Suprapubic skin (tissue), 4 donors: ENCODE data around the gene SLC16A12. TPM values are rescaled to one million over a fixed set of nuclear protein-coding genes. Genes with fewer than 3 reads are reported as not detected.

ENCODE experiments used
- DNase-seq, 2 donors: peaks; one replicate each; pipeline ENCODE4 v3.0.0-alpha.2; 2019; ENCODE audit warnings: low spot score in 2 of 2
- H3K27ac ChIP-seq: fragments of 200-600 bp; sonication (generic); one replicate; pipeline ENCODE4 v1.5.1; 2019
- H3K27me3 ChIP-seq: fragments of 200-600 bp; sonication (generic); one replicate; pipeline ENCODE4 v1.5.1; 2019
- H3K36me3 ChIP-seq: fragments of 200-600 bp; sonication (generic); one replicate; pipeline ENCODE4 v1.5.1; 2019
- H3K4me1 ChIP-seq: fragments of 200-600 bp; sonication (generic); one replicate; pipeline ENCODE4 v1.5.1; 2019
- H3K4me3 ChIP-seq: fragments of 200-600 bp; sonication (generic); one replicate; pipeline ENCODE4 v1.5.1; 2019; ENCODE audit warnings: mild to moderate bottlenecking
- H3K9me3 ChIP-seq: fragments of 200-600 bp; sonication (generic); one replicate; pipeline ENCODE4 v1.5.1; 2019
- CTCF ChIP-seq, 2 donors: fragments of 200-600 bp in 1 of 2; fragments of 450-650 bp in 1 of 2; sonication (generic) in 1 of 2; IDR thresholded peaks; one replicate each; pipeline ENCODE4 v1.5.1; 2016 to 2019; ENCODE audit warnings: antibody characterized with exemption in 2 of 2, mild to moderate bottlenecking in 1 of 2, moderate library complexity in 1 of 2
- EP300 ChIP-seq: sonication (generic); formaldehyde crosslinking; IDR thresholded peaks from one replicate; pipeline ENCODE4 v1.6.1; 2017; ENCODE audit warnings: antibody characterized with exemption
- POLR2A ChIP-seq, 2 donors: fragments of 450-650 bp; IDR thresholded peaks; one replicate each; pipeline ENCODE4 v1.6.1; 2017; ENCODE audit warnings: antibody characterized with exemption in 2 of 2, mild to moderate bottlenecking in 2 of 2, moderate library complexity in 2 of 2
- POLR2AphosphoS5 ChIP-seq, 3 donors: sonication (generic); formaldehyde crosslinking; IDR thresholded peaks; one replicate each; pipeline ENCODE4 v1.6.1; 2017; ENCODE audit warnings: antibody characterized with exemption in 3 of 3
- WGBS: methylation state at CpG from one replicate; pipeline ENCODE4 v1.1.5; 2018; 5-methylcytosine and 5-hydroxymethylcytosine counted together
- total RNA-seq, 4 donors: library from RNA; depleted of rRNA; stranded (reverse); fragments of >200 nt; gene quantifications; one replicate each; pipeline ENCODE4 v1.1.0, GENCODE V29; 2016

Gene SLC16A12
- total RNA-seq, 4 donors from 2014 or later: 0.60 to 1.4 (median 1.0) TPM

GRCh38 chr10:89404104-89405047 lies 131.0 kb downstream of the SLC16A12 start:
- no peaks in the 10 kb centered on the region for H3K9me3 ChIP-seq
- H3K4me3 ChIP-seq: no peak overlapping the region
- 90% methylated on average over 11 of the region's 11 CpGs for WGBS
- no peak overlapping the region for H3K27ac ChIP-seq
- H3K27me3 ChIP-seq: no peaks in the 10 kb centered on the region
- DNase-seq: no peak
- H3K4me1 ChIP-seq: no peaks in the 10 kb centered on the region
- no peak for TF ChIP-seq POLR2A (IDR thresholded peaks at IDR 0.05)
- TF ChIP-seq CTCF (IDR thresholded peaks at IDR 0.05): no peak
- no peak for TF ChIP-seq POLR2AphosphoS5 (IDR thresholded peaks at IDR 0.05)
- TF ChIP-seq EP300: no peak
- no peaks in the 10 kb centered on the region for H3K36me3 ChIP-seq

GRCh38 chr10:89403043-89403442 lies 132.4 kb downstream of the SLC16A12 start:
- TF ChIP-seq POLR2A (IDR thresholded peaks at IDR 0.05): no peak
- TF ChIP-seq POLR2AphosphoS5 (IDR thresholded peaks at IDR 0.05): no peak
- TF ChIP-seq EP300: no peak
- no peak for TF ChIP-seq CTCF (IDR thresholded peaks at IDR 0.05)
- H3K4me3 ChIP-seq: no peak overlapping the region
- no peak overlapping the region for H3K27ac ChIP-seq
- DNase-seq: no peak
- H3K27me3 ChIP-seq: no peaks in the 10 kb centered on the region
- H3K4me1 ChIP-seq: no peaks in the 10 kb centered on the region
- H3K36me3 ChIP-seq: no peaks in the 10 kb centered on the region
- no peaks in the 10 kb centered on the region for H3K9me3 ChIP-seq
- 90% methylated on average over 2 of the region's 2 CpGs for WGBS

GRCh38 chr10:89399956-89400355 lies 135.4 kb downstream of the SLC16A12 start:
- TF ChIP-seq EP300 (no peak), POLR2AphosphoS5 (IDR thresholded peaks at IDR 0.05) (no peak), POLR2A (IDR thresholded peaks at IDR 0.05) (no peak), CTCF (IDR thresholded peaks at IDR 0.05) (no peak)
- 87% methylated on average over 1 of the region's 1 CpG for WGBS
- peaks cover 3% of the 10 kb centered on the region for H3K4me1 ChIP-seq
- no peaks in the 10 kb centered on the region for H3K36me3 ChIP-seq
- H3K27me3 ChIP-seq: no peaks in the 10 kb centered on the region
- no peak overlapping the region for H3K27ac ChIP-seq
- H3K4me3 ChIP-seq: no peak overlapping the region
- DNase-seq: no peak
- H3K9me3 ChIP-seq: no peaks in the 10 kb centered on the region

DNA sequence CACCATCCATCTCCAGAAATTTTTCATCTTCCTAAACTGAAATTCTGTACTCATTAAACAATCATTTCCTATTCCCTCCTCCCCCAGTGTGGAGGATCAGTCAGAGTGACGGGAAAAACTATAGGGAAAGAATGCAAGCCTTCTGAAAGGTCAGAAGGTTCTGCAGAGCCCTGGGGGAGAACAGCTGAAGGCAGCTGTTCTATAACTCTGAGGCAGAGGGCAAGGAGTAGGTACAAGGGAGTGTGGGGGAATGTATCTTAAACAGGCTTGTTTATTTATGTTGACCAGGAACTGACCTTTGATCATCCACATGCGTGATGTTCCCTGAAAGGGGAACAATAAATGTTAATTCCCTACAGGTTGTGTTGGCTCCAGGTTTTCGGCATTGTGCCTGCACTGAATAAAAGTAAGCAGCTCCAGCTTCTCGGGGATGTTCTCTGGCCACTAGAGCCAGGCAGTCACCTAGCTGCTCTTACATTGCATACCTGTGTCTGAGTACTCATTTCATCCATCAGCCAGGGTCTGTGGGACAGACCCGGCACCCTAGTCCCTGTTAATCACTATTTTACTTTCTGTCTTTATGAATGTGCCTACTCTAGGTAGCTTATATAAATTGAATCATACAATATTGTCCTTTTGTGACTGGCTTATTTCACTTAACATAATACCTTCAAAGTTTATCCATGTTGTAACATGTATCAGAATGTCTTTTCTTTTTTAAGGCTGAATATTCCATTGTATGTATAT lies 137.2 kb downstream of the SLC16A12 start:
- DNase-seq: no peak
- H3K4me3 ChIP-seq: no peak overlapping the region
- H3K27ac ChIP-seq: no peak overlapping the region
- H3K4me1 ChIP-seq: peaks cover 19% of the 10 kb centered on the region
- no peaks in the 10 kb centered on the region for H3K9me3 ChIP-seq
- WGBS: 87% methylated on average over 5 of the region's 5 CpGs
- TF ChIP-seq EP300 (no peak), CTCF (IDR thresholded peaks at IDR 0.05) (no peak), POLR2AphosphoS5 (IDR thresholded peaks at IDR 0.05) (no peak)
- no peaks in the 10 kb centered on the region for H3K36me3 ChIP-seq
- no peaks in the 10 kb centered on the region for H3K27me3 ChIP-seq

- H3K27ac ChIP-seq: no peak overlapping the region
- DNase-seq: no peak
- peaks cover 39% of the 10 kb centered on the region for H3K4me1 ChIP-seq
- H3K9me3 ChIP-seq: no peaks in the 10 kb centered on the region
- no peaks in the 10 kb centered on the region for H3K27me3 ChIP-seq
- no peak for TF ChIP-seq EP300
- TF ChIP-seq POLR2AphosphoS5 (IDR thresholded peaks at IDR 0.05): no peak
- no peak for TF ChIP-seq POLR2A (IDR thresholded peaks at IDR 0.05)
- TF ChIP-seq CTCF (IDR thresholded peaks at IDR 0.05): no peak
- 89% methylated on average over 2 of the region's 2 CpGs for WGBS
- no peaks in the 10 kb centered on the region for H3K36me3 ChIP-seq
- no peak overlapping the region for H3K4me3 ChIP-seq
Observed at GRCh38 chr10:89395141-89395540, 140.3 kb downstream of the SLC16A12 start.
